ENCODE measurements around the gene AGPAT1. TPM values are rescaled to one million over a fixed set of nuclear protein-coding genes. Genes with fewer than 3 reads are reported as not detected.

AGPAT1 gene
- total and polyA plus RNA-seq, 2 of the 13 experiments (the other 11 are each of a cell fraction or from before 2014, with no cell fraction given), result 51.3 to 139 TPM

DNA sequence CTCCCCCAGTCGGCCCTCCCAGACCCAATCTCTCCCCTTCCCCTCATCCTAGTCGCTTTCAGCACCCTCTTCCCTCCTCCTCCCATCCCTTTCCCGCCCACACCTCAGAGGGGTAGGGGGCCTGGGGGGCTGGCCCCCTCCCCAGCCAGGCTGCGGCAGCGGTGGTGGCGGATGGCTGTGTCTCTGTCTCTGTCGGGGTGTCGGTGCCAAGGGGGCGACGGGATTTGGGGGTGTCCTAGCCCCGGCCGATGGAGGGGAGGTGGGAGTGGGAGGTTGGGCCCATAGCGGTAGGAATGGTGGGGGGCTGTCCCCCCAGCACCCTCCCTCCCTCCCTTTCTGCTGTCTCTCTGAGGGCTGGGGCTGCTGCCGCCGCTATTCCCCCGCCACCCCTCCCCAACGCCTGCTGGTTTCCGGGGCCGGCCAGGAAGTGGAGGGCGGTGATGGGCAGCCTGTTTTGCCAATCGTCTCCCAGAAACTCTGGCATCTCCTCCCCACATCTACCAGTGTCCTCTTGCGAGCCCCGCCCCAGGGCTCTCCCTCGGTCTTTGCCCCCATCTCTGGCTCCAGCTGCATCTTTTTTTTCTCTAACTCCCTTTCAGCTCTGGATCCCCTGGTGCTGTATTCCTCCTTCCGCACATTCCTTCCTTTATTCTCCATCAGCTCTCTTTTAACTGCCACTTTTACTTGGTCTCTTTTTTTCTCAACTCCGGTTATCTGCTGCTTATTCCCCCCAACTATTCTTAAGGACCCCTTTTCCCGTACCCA is at the start of gene AGPAT1 (continued):
- TF ChIP-seq, protein P1, sequence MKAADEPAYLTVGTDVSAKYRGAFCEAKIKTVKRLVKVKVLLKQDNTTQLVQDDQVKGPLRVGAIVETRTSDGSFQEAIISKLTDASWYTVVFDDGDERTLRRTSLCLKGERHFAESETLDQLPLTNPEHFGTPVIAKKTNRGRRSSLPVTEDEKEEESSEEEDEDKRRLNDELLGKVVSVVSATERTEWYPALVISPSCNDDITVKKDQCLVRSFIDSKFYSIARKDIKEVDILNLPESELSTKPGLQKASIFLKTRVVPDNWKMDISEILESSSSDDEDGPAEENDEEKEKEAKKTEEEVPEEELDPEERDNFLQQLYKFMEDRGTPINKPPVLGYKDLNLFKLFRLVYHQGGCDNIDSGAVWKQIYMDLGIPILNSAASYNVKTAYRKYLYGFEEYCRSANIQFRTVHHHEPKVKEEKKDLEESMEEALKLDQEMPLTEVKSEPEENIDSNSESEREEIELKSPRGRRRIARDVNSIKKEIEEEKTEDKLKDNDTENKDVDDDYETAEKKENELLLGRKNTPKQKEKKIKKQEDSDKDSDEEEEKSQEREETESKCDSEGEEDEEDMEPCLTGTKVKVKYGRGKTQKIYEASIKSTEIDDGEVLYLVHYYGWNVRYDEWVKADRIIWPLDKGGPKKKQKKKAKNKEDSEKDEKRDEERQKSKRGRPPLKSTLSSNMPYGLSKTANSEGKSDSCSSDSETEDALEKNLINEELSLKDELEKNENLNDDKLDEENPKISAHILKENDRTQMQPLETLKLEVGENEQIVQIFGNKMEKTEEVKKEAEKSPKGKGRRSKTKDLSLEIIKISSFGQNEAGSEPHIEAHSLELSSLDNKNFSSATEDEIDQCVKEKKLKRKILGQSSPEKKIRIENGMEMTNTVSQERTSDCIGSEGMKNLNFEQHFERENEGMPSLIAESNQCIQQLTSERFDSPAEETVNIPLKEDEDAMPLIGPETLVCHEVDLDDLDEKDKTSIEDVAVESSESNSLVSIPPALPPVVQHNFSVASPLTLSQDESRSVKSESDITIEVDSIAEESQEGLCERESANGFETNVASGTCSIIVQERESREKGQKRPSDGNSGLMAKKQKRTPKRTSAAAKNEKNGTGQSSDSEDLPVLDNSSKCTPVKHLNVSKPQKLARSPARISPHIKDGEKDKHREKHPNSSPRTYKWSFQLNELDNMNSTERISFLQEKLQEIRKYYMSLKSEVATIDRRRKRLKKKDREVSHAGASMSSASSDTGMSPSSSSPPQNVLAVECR (CRISPR knock-in tag; IDR thresholded peaks at IDR 0.05; ENCODE audit: borderline replicate concordance), result peak; percentile 85; the same call in 1 of the 2 replicates
- TF ChIP-seq EZH2 (conservative IDR thresholded peaks at IDR 0.05; ENCODE audit: low read depth, low read length), result no peak
- TF ChIP-seq ZFP82 (CRISPR knock-in tag; IDR thresholded peaks at IDR 0.05; ENCODE audit: borderline replicate concordance), result 0 out of 2 replicates have a peak, but pooled peaks have one; percentile 60
- TF ChIP-seq ZNF383 (CRISPR knock-in tag; IDR thresholded peaks at IDR 0.05; ENCODE audit: borderline replicate concordance), result no peak
- peak; percentile 29; the same call in 1 of the 2 replicates for TF ChIP-seq MED1 (CRISPR knock-in tag; IDR thresholded peaks at IDR 0.05)
- no peak for TF ChIP-seq RAD51 (IDR thresholded peaks at IDR 0.05; ENCODE audit: borderline replicate concordance)
- peak; percentile 30; the same call in 1 of the 2 replicates for TF ChIP-seq HMGXB3 (CRISPR knock-in tag; IDR thresholded peaks at IDR 0.05; ENCODE audit: borderline replicate concordance)
- no peak for TF ChIP-seq TOPORS (CRISPR knock-in tag; IDR thresholded peaks at IDR 0.05)
- TF ChIP-seq GTF2F1 (IDR thresholded peaks at IDR 0.05; ENCODE audit: low read length), result no peak
- peak; percentile 59; the same call in 1 of the 2 replicates for TF ChIP-seq KDM3A (CRISPR knock-in tag; IDR thresholded peaks at IDR 0.05; ENCODE audit: low read depth)
- peak; percentile 24; the same call in 1 of the 2 replicates for TF ChIP-seq ZNF281 (CRISPR knock-in tag; IDR thresholded peaks at IDR 0.05; ENCODE audit: borderline replicate concordance)
- TF ChIP-seq ZNF333 (CRISPR knock-in tag; IDR thresholded peaks at IDR 0.05; ENCODE audit: borderline replicate concordance), result no peak
- no peak for TF ChIP-seq ZNF546 (CRISPR knock-in tag; conservative IDR thresholded peaks at IDR 0.05)
- TF ChIP-seq, protein P2, sequence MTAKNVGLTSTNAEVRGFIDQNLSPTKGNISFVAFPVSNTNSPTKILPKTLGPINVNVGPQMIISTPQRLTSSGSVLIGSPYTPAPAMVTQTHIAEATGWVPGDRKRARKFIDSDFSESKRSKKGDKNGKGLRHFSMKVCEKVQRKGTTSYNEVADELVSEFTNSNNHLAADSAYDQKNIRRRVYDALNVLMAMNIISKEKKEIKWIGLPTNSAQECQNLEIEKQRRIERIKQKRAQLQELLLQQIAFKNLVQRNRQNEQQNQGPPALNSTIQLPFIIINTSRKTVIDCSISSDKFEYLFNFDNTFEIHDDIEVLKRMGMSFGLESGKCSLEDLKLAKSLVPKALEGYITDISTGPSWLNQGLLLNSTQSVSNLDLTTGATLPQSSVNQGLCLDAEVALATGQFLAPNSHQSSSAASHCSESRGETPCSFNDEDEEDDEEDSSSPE (CRISPR knock-in tag; IDR thresholded peaks at IDR 0.05), result no peak
- 0 out of 2 replicates have a peak, but pooled peaks have one; percentile 19 for TF ChIP-seq ZNF484 (CRISPR knock-in tag; IDR thresholded peaks at IDR 0.05; ENCODE audit: borderline replicate concordance, low read depth)
- TF ChIP-seq ZNF629 (CRISPR knock-in tag; conservative IDR thresholded peaks at IDR 0.05), result no peak
